Measurements from ENCODE around the gene HS3ST4. TPM values are rescaled to one million over a fixed set of nuclear protein-coding genes. Genes with fewer than 3 reads are reported as not detected.

HS3ST4 gene
- total RNA-seq, 6 donors from 2014 or later, result 0.13 to 0.44 (median 0.17) TPM; not detected in 3

GRCh38 chr16:25689137-25689836 is 2.5 kb upstream of the HS3ST4 start:
- H3K9me3 ChIP-seq, result no peaks in the 10 kb centered on the region
- H3K27me3 ChIP-seq, result peaks cover 0 to 25% (median 13%) of the 10 kb centered on the region in 4 donors
- ATAC-seq (ENCODE audit: low FRiP score in 2 of 2), result no peak
- WGBS, 2 donors, result 67% methylated on average over 10 of the region's 10 CpGs
- no peak for DNase-seq
- TF ChIP-seq, protein P1, sequence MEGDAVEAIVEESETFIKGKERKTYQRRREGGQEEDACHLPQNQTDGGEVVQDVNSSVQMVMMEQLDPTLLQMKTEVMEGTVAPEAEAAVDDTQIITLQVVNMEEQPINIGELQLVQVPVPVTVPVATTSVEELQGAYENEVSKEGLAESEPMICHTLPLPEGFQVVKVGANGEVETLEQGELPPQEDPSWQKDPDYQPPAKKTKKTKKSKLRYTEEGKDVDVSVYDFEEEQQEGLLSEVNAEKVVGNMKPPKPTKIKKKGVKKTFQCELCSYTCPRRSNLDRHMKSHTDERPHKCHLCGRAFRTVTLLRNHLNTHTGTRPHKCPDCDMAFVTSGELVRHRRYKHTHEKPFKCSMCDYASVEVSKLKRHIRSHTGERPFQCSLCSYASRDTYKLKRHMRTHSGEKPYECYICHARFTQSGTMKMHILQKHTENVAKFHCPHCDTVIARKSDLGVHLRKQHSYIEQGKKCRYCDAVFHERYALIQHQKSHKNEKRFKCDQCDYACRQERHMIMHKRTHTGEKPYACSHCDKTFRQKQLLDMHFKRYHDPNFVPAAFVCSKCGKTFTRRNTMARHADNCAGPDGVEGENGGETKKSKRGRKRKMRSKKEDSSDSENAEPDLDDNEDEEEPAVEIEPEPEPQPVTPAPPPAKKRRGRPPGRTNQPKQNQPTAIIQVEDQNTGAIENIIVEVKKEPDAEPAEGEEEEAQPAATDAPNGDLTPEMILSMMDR (IDR thresholded peaks at IDR 0.05), result no peak
- peaks cover 0 to 18% (median 7%) of the 10 kb centered on the region in 4 donors for H3K4me1 ChIP-seq
- no peak overlapping the region for H3K4me3 ChIP-seq
- no peaks in the 10 kb centered on the region for H3K36me3 ChIP-seq
- H3K27ac ChIP-seq, result no peak overlapping the region

DNA sequence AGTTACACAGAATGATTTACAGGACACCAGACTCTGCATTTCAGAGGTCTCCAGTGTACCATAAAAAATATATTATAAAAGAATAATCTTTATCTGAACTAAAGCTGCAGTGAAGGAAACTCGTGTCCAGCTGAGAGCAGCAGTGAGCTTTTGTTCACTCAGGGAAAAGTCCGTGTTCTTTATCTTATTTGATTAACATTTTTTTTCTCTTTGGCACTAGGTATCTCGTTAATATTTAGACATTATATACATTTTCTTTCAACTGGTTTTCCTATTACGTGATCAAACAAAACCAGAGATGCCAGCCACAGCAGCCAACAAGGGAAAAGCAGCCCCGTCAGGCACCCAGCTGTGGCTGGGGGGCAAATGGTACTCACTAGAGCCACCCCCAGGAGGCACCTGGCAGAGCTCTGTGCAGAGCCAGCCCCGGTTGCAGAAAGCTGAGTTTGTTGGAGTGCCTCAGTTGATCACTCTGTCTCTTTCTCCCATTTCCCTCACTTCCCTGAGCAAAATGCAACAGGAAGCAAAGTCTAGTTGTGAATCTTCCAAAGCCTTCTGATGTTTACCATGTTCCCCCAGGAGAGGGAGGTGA is 1.1 kb upstream of the HS3ST4 start:
- TF ChIP-seq POLR2A (IDR thresholded peaks at IDR 0.05), result no peak
- no peak for TF ChIP-seq EP300 (IDR thresholded peaks at IDR 0.05)
- TF ChIP-seq, protein P1 (IDR thresholded peaks at IDR 0.05), result no peak
- no peak for TF ChIP-seq POLR2AphosphoS5 (IDR thresholded peaks at IDR 0.05)
- Histone ChIP-seq H3K27ac (no peak overlapping the region), H3K4me3 (no peak overlapping the region), H3K36me3 (no peaks in the 10 kb centered on the region), H3K27me3 (peaks cover 0 to 25% (median 13%) of the 10 kb centered on the region in 4 donors), H3K4me1 (peaks cover 0 to 18% (median 7%) of the 10 kb centered on the region in 4 donors), H3K9me3 (no peaks in the 10 kb centered on the region)
- WGBS, 2 donors, result 18 to 20% methylated on average over 6 of the region's 6 CpGs
- DNase-seq, result no peak
- ATAC-seq (ENCODE audit: low FRiP score in 2 of 2), result no peak

GRCh38 chr16:25692351-25692741 is 587 bp downstream of the HS3ST4 start:
- no peak for DNase-seq
- H3K4me3 ChIP-seq, result peak overlapping the region in 2 of 4 donors; percentile 26 to 31

DNA sequence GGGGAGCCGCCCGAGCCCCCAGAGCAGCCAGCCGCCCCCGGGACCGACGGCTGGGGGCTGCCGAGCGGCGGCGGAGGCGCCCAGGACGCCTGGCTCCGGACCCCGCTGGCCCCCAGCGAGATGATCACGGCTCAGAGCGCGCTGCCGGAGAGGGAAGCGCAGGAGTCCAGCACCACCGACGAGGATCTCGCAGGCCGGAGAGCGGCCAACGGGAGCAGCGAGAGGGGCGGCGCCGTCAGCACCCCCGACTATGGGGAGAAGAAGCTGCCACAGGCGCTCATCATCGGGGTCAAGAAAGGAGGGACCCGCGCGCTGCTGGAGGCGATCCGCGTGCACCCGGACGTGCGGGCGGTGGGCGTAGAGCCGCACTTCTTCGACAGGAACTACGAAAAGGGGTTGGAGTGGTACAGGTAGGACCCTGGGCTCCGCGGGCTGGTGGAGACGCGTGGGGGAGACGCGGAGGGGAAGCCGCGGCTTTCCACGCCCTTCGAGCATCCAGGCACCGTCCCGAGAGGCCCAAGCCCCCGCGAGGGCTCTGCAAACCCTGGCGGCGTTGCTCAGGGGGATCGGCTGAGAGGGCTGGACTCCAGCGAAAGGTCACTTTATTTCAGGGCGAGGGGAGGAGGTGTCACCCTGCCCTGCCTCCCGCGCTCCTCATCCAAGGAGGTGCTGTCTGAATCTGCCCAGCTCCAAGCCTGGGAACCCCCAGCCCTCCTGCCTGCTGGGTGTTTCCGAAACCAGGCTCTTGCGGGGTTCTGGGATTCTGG is 1.2 kb downstream of the HS3ST4 start:
- 1 to 2% methylated on average over 20 to 32 of the region's 70 CpGs for WGBS, 2 donors
- H3K27ac ChIP-seq, result no peak overlapping the region
- peaks cover 0 to 25% (median 13%) of the 10 kb centered on the region in 4 donors for H3K27me3 ChIP-seq
- no peak for TF ChIP-seq POLR2A (IDR thresholded peaks at IDR 0.05)
- TF ChIP-seq, protein P1 (IDR thresholded peaks at IDR 0.05), result no peak
- TF ChIP-seq POLR2AphosphoS5 (IDR thresholded peaks at IDR 0.05), result no peak
- no peak for TF ChIP-seq EP300 (IDR thresholded peaks at IDR 0.05)
- H3K4me1 ChIP-seq, result peaks cover 0 to 18% (median 7%) of the 10 kb centered on the region in 4 donors
- H3K4me3 ChIP-seq, result peak overlapping the region in 2 of 4 donors; percentile 26 to 31
- no peaks in the 10 kb centered on the region for H3K36me3 ChIP-seq
- ATAC-seq (ENCODE audit: low FRiP score in 2 of 2) (no peak), DNase-seq (peak in 1 of 2 donors; percentile 79)
- H3K9me3 ChIP-seq, result no peaks in the 10 kb centered on the region

More at GRCh38 chr16:25692351-25692741, 587 bp downstream of the HS3ST4 start:
- H3K9me3 ChIP-seq, result no peaks in the 10 kb centered on the region
- peaks cover 0 to 25% (median 13%) of the 10 kb centered on the region in 4 donors for H3K27me3 ChIP-seq
- no peaks in the 10 kb centered on the region for H3K36me3 ChIP-seq
- TF ChIP-seq EP300 (IDR thresholded peaks at IDR 0.05) (no peak), POLR2A (IDR thresholded peaks at IDR 0.05) (no peak), POLR2AphosphoS5 (IDR thresholded peaks at IDR 0.05) (no peak)
- TF ChIP-seq, protein P1 (IDR thresholded peaks at IDR 0.05), result no peak
- H3K4me1 ChIP-seq, result peaks cover 0 to 18% (median 7%) of the 10 kb centered on the region in 4 donors
- H3K27ac ChIP-seq, result no peak overlapping the region
- WGBS, 2 donors, result 0% methylated on average over 27 of the region's 56 CpGs; no CpG with 5 or more reads in 1 of the 2 donors
- ATAC-seq (ENCODE audit: low FRiP score in 2 of 2), result no peak
